Hepatocyte (in vitro differentiated cells): Measurements from ENCODE around the gene RNU1-4. TPM values are rescaled to one million over a fixed set of nuclear protein-coding genes. Genes with fewer than 3 reads are reported as not detected.
"Not testable (repeated sequence)": the region's sequence is repeated elsewhere in the genome, so short reads cannot be mapped to it uniquely, and the experiment has no call there.

Experiments
- DNase-seq: peaks from one replicate; pipeline ENCODE4 v3.0.0-alpha.2; 2016; ENCODE audit warnings: low spot score
- H2AFZ ChIP-seq: fragments of 200-600 bp; sonication (generic); 2 replicates; pipeline ENCODE4 v1.6.0; 2016; ENCODE audit warnings: antibody characterized with exemption, mild to moderate bottlenecking
- H3K27ac ChIP-seq: fragments of 200-600 bp; sonication (generic); 2 replicates; pipeline ENCODE4 v1.5.1; 2016; ENCODE audit warnings: mild to moderate bottlenecking
- H3K27me3 ChIP-seq: fragments of 200-600 bp; sonication (generic); 2 replicates; pipeline ENCODE4 v1.6.1; 2016
- H3K36me3 ChIP-seq: fragments of 200-600 bp; sonication (generic); replicated peaks from 2 replicates; pipeline ENCODE4 v1.5.1; 2016; ENCODE audit warnings: low read depth; ENCODE audit not compliant: insufficient read depth
- H3K4me1 ChIP-seq: fragments of 200-600 bp; sonication (generic); 2 replicates; pipeline ENCODE4 v1.5.1; 2016; ENCODE audit warnings: mild to moderate bottlenecking, moderate library complexity; ENCODE audit not compliant: insufficient read depth
- H3K4me2 ChIP-seq: fragments of 200-600 bp; sonication (generic); 2 replicates; pipeline ENCODE4 v1.6.0; 2016
- H3K4me3 ChIP-seq: fragments of 200-600 bp; sonication (generic); 2 replicates; pipeline ENCODE4 v1.5.1; 2016; ENCODE audit warnings: mild to moderate bottlenecking
- H3K79me2 ChIP-seq: fragments of 200-600 bp; sonication (generic); 2 replicates; pipeline ENCODE4 v1.6.0; 2017; ENCODE audit warnings: mild to moderate bottlenecking
- H3K9me2 ChIP-seq: fragments of 200-600 bp; sonication (generic); replicated peaks from 2 replicates; pipeline ENCODE4 v1.6.0; 2017; ENCODE audit warnings: mild to moderate bottlenecking; ENCODE audit not compliant: insufficient read depth
- H3K9me3 ChIP-seq: fragments of 200-600 bp; sonication (generic); 2 replicates; pipeline ENCODE4 v1.5.1; 2016; ENCODE audit warnings: low read depth, mild to moderate bottlenecking
- H4K20me1 ChIP-seq: fragments of 200-600 bp; sonication (generic); 2 replicates; pipeline ENCODE4 v1.6.0; 2016; ENCODE audit warnings: mild to moderate bottlenecking; ENCODE audit not compliant: insufficient read depth, poor library complexity, severe bottlenecking
- WGBS: methylation state at CpG from one replicate; pipeline ENCODE4 v1.1.6; 2016; ENCODE audit warnings: low lambda C conversion rate; ENCODE audit errors: missing lambda C conversion rate; 5-methylcytosine and 5-hydroxymethylcytosine counted together
- polyA plus RNA-seq: library from polyadenylated mRNA; unstranded; fragments of >200 nt; fragmentation: Nextera tagmentation; extraction: Ambion mirVana; gene quantifications from 2 replicates; pipeline ENCODE4 v1.2.1, GENCODE V29; 2016
- total RNA-seq: library from RNA; depleted of rRNA; stranded (reverse); fragments of >200 nt; gene quantifications from 2 replicates; pipeline ENCODE4 v1.2.3, GENCODE V29; 2014

Gene RNU1-4
- total and polyA plus RNA-seq, 2 experiments from 2014 or later: under 0.01 TPM; not detected in 1

GRCh38 chr1:16749910-16750888 is 9.9 kb downstream of the RNU1-4 start:
- not testable (repeated sequence) for DNase-seq, H3K36me3 ChIP-seq, H3K27me3 ChIP-seq, H3K4me2 ChIP-seq, H4K20me1 ChIP-seq, H2AFZ ChIP-seq, H3K9me3 ChIP-seq, H3K27ac ChIP-seq, H3K9me2 ChIP-seq, H3K4me1 ChIP-seq, H3K4me3 ChIP-seq, H3K79me2 ChIP-seq
- 88% methylated on average over 6 of the region's 19 CpGs for WGBS

DNA sequence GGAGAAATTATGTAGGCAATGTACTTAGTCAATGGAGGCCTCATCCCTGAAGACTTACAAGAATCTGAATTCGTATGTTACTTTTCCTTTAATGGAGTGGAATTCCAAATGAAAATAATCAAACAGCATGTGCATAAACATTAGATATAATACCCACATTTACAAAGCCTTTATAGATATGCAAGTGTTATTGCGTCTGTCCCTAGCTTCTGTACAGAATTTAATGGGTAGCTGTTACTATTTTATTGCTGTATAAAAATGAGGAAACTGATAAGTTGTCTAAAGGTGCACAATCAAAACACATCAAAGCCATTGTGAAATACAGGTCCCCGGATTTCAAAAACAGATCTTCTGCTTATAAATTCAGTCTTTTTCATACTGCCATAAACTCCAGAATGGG is 12.5 kb downstream of the RNU1-4 start:
- H3K27ac ChIP-seq, DNase-seq, H3K79me2 ChIP-seq, H3K27me3 ChIP-seq, H3K36me3 ChIP-seq, H4K20me1 ChIP-seq, H3K9me3 ChIP-seq, H3K9me2 ChIP-seq, H3K4me1 ChIP-seq, H3K4me2 ChIP-seq, H2AFZ ChIP-seq, H3K4me3 ChIP-seq: not testable (repeated sequence)
- WGBS: no CpG with 5 or more reads among the region's 3 CpGs

DNA sequence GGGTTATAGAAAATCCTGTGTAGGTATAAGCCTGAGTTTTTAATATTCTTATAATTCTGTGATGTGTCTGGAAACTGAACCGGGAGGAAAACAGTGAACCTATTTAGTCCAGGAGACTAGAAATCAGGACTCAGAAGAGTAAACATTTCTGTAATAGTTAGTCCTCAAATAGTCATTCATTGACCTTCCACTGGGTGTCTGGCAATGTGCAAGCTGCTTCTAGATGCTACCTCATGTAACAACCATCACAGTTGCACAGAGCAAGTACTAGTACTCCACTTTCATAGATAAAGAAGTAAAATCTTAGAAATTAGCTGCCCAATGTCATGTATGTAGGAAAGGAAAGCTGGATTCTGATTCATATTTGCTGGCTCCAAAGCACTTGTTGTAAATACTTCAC is 15.1 kb downstream of the RNU1-4 start:
- not testable (repeated sequence) for H3K4me3 ChIP-seq, DNase-seq, H2AFZ ChIP-seq, H3K36me3 ChIP-seq, H3K9me3 ChIP-seq, H3K4me1 ChIP-seq, H3K79me2 ChIP-seq, H3K4me2 ChIP-seq, H3K9me2 ChIP-seq, H4K20me1 ChIP-seq, H3K27ac ChIP-seq, H3K27me3 ChIP-seq
- WGBS: 33% methylated on average over 1 of the region's 1 CpG

DNA sequence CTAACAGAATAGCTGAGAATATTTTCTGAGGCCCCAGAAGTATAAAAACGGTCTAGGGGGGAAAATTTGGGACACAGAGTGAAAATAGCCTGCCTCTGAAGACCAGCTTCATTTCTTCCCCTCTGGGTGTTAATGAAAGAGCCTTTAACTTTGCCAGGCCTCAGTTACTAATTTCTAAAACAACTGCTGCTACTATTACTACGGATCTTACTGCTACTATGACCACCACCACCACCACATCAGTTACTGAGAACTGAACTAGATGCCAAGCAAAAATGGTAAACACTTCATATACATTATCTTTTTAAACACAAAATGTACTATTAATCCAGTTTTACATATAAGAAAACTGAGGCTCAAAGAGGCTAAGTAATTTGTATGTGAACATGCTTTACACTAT is 15.6 kb downstream of the RNU1-4 start:
- not testable (repeated sequence) for H3K9me3 ChIP-seq, H3K4me1 ChIP-seq, H3K27ac ChIP-seq, H3K79me2 ChIP-seq, H2AFZ ChIP-seq, H3K4me3 ChIP-seq, H3K36me3 ChIP-seq, H4K20me1 ChIP-seq, H3K4me2 ChIP-seq, DNase-seq, H3K9me2 ChIP-seq, H3K27me3 ChIP-seq
- 87% methylated on average over 2 of the region's 2 CpGs for WGBS

- H2AFZ ChIP-seq, H3K27me3 ChIP-seq, H3K4me1 ChIP-seq, H3K9me3 ChIP-seq, DNase-seq, H3K36me3 ChIP-seq, H4K20me1 ChIP-seq, H3K9me2 ChIP-seq, H3K79me2 ChIP-seq, H3K27ac ChIP-seq, H3K4me3 ChIP-seq, H3K4me2 ChIP-seq: not testable (repeated sequence)
- 93% methylated on average over 2 of the region's 6 CpGs for whole genome bisulfite sequencing
These were observed 17.3 kb downstream of the RNU1-4 start for GRCh38 chr1:16757574-16757973.

GRCh38 chr1:16758060-16758459 is 17.7 kb downstream of the RNU1-4 start:
- not testable (repeated sequence) for H4K20me1 ChIP-seq, H3K4me2 ChIP-seq, DNase-seq, H3K36me3 ChIP-seq, H3K27ac ChIP-seq, H3K9me2 ChIP-seq, H3K4me1 ChIP-seq, H3K9me3 ChIP-seq, H3K27me3 ChIP-seq, H3K4me3 ChIP-seq, H3K79me2 ChIP-seq, H2AFZ ChIP-seq
- WGBS: 98% methylated on average over 4 of the region's 5 CpGs

GRCh38 chr1:16759041-16759493 is 18.8 kb downstream of the RNU1-4 start:
- not testable (repeated sequence) for H3K27me3 ChIP-seq, H2AFZ ChIP-seq, H3K9me3 ChIP-seq, H3K4me3 ChIP-seq, H3K27ac ChIP-seq, H3K36me3 ChIP-seq, H3K9me2 ChIP-seq, H3K79me2 ChIP-seq, H4K20me1 ChIP-seq, H3K4me1 ChIP-seq
- 63% methylated on average over 40 of the region's 40 CpGs for WGBS
- peak overlapping the region; percentile 46 for H3K4me2 ChIP-seq
- DNase-seq: peak; percentile 11

- not testable (repeated sequence) for H3K36me3 ChIP-seq, H2AFZ ChIP-seq, H3K79me2 ChIP-seq, H3K9me2 ChIP-seq, H3K27me3 ChIP-seq, H3K4me3 ChIP-seq, H3K27ac ChIP-seq, H4K20me1 ChIP-seq, H3K4me1 ChIP-seq, H3K9me3 ChIP-seq
- peak; percentile 2 for DNase-seq
- 43% methylated on average over 13 of the region's 62 CpGs for WGBS
- H3K4me2 ChIP-seq: peak overlapping the region; percentile 49
These were observed 19.5 kb downstream of the RNU1-4 start for GRCh38 chr1:16759650-16760455.

DNA sequence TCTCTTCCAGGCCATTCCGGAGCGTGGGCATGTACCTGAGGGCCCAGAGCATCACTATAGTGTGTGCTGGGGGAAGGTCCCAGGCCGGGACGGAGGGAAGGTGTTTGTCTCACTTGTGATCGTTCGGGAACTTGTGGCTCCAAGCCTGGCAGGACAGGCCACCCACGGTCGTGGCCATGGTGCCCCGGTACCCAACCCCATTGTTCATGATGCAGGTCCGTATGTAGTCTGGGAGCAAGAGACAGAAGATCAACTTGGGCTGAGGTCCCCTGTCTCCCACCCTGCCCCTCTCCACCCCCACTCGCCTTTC is 20.1 kb downstream of the RNU1-4 start:
- DNase-seq, H3K4me3 ChIP-seq: not testable (repeated sequence)

More for the DNA sequence above, 20.1 kb downstream of the RNU1-4 start:
- not testable (repeated sequence) for H3K9me3 ChIP-seq, H3K27me3 ChIP-seq, H2AFZ ChIP-seq, H3K36me3 ChIP-seq, H3K4me1 ChIP-seq, H3K27ac ChIP-seq, H3K79me2 ChIP-seq, H3K9me2 ChIP-seq, H4K20me1 ChIP-seq, H3K4me2 ChIP-seq
- WGBS: 92% methylated on average over 11 of the region's 11 CpGs
